ENCODE results near the gene GSN. TPM values are rescaled to one million over a fixed set of nuclear protein-coding genes. Genes with fewer than 3 reads are reported as not detected.

GSN gene
- polyA plus RNA-seq, 3 donors: 67.4 to 187 (median 95.8) TPM

- peaks cover 4% of the 10 kb centered on the region for H4K20me1 ChIP-seq (ENCODE audit: insufficient read depth, low read length)
- H3K4me2 ChIP-seq (replicated peaks; ENCODE audit: extremely low read depth, low read length, poor library complexity, severe bottlenecking): no peak overlapping the region
- 89% methylated on average over 3 of the region's 4 CpGs for WGBS (ENCODE audit: insufficient coverage)
- no peaks in the 10 kb centered on the region for H3K27me3 ChIP-seq (ENCODE audit: control insufficient read depth in 2 of 2, insufficient read depth in 2 of 2, low read length in 2 of 2)
- no peak for DNase-seq
- H3K9ac ChIP-seq (ENCODE audit: insufficient read depth, low read length, poor library complexity, severe bottlenecking): no peak overlapping the region
- intact Hi-C loops (cut with micrococcal nuclease): no loop called here
- H3K27ac ChIP-seq (ENCODE audit: low read depth in 1 of 2, low read length in 2 of 2): no peak overlapping the region
- Mint-ChIP-seq H3K27me3 (ENCODE audit: low read depth in 3 of 3) (peaks cover 0 to 3% (median 0%) of the 10 kb centered on the region in 3 donors), H3K4me3 (no peak overlapping the region), H3K27ac (no peak overlapping the region), H3K36me3 (peaks cover 71 to 72% of the 10 kb centered on the region in 2 donors), H3K4me1 (no peaks in the 10 kb centered on the region), H3K9me3 (no peaks in the 10 kb centered on the region)
- no peak overlapping the region for H3K4me3 ChIP-seq (replicated peaks in 1 of 3; ENCODE audit: low read depth in 2 of 3, low read length in 3 of 3)
- H3K4me1 ChIP-seq (ENCODE audit: control insufficient read depth in 1 of 2, insufficient read depth in 2 of 2, low read length in 2 of 2): no peaks in the 10 kb centered on the region
- H2AFZ ChIP-seq (ENCODE audit: insufficient read depth, low read depth, low read length, poor library complexity, severe bottlenecking): no peak overlapping the region
- H3K36me3 ChIP-seq (replicated peaks in 1 of 2; ENCODE audit: control insufficient read depth in 1 of 2, insufficient read depth in 2 of 2, low read length in 2 of 2): peaks cover 52 to 90% of the 10 kb centered on the region in 2 donors
- no peaks in the 10 kb centered on the region for H3K79me2 ChIP-seq (ENCODE audit: insufficient read depth, low read length)
- TF ChIP-seq CTCF (IDR thresholded peaks at IDR 0.05): no peak
- H3K9me3 ChIP-seq (replicated peaks in 1 of 2; ENCODE audit: control insufficient read depth in 1 of 2, insufficient read depth in 1 of 2, low read length in 2 of 2): no peaks in the 10 kb centered on the region
Observed at GRCh38 chr9:121344184-121344583, 76.2 kb downstream of the GSN start.

GRCh38 chr9:121345070-121345469 lies 77.1 kb downstream of the GSN start:
- no peaks in the 10 kb centered on the region for H3K4me1 Mint-ChIP-seq
- H3K36me3 ChIP-seq (replicated peaks in 1 of 2; ENCODE audit: control insufficient read depth in 1 of 2, insufficient read depth in 2 of 2, low read length in 2 of 2): peaks cover 52 to 94% of the 10 kb centered on the region in 2 donors
- no peaks in the 10 kb centered on the region for H3K9me3 Mint-ChIP-seq
- H4K20me1 ChIP-seq (ENCODE audit: insufficient read depth, low read length): peaks cover 4% of the 10 kb centered on the region
- no peak for TF ChIP-seq CTCF (IDR thresholded peaks at IDR 0.05)
- H3K27ac ChIP-seq (ENCODE audit: low read depth in 1 of 2, low read length in 2 of 2): no peak overlapping the region
- WGBS (ENCODE audit: insufficient coverage): no CpG with 5 or more reads among the region's 3 CpGs
- peaks cover 0 to 3% (median 0%) of the 10 kb centered on the region in 3 donors for H3K27me3 Mint-ChIP-seq (ENCODE audit: low read depth in 3 of 3)
- H3K27ac Mint-ChIP-seq: no peak overlapping the region
- no peak overlapping the region for H3K9ac ChIP-seq (ENCODE audit: insufficient read depth, low read length, poor library complexity, severe bottlenecking)
- no peak for DNase-seq
- no peak overlapping the region for H3K4me2 ChIP-seq (replicated peaks; ENCODE audit: extremely low read depth, low read length, poor library complexity, severe bottlenecking)
- H3K36me3 Mint-ChIP-seq: peaks cover 71 to 72% of the 10 kb centered on the region in 2 donors
- no peaks in the 10 kb centered on the region for H3K9me3 ChIP-seq (replicated peaks in 1 of 2; ENCODE audit: control insufficient read depth in 1 of 2, insufficient read depth in 1 of 2, low read length in 2 of 2)
- H3K4me3 Mint-ChIP-seq: no peak overlapping the region
- no peaks in the 10 kb centered on the region for H3K27me3 ChIP-seq (ENCODE audit: control insufficient read depth in 2 of 2, insufficient read depth in 2 of 2, low read length in 2 of 2)
- H2AFZ ChIP-seq (ENCODE audit: insufficient read depth, low read depth, low read length, poor library complexity, severe bottlenecking): no peak overlapping the region
- no peaks in the 10 kb centered on the region for H3K4me1 ChIP-seq (ENCODE audit: control insufficient read depth in 1 of 2, insufficient read depth in 2 of 2, low read length in 2 of 2)
- H3K79me2 ChIP-seq (ENCODE audit: insufficient read depth, low read length): no peaks in the 10 kb centered on the region
- intact Hi-C loops (cut with micrococcal nuclease): no loop called here
- H3K4me3 ChIP-seq (replicated peaks in 1 of 3; ENCODE audit: low read depth in 2 of 3, low read length in 3 of 3): no peak overlapping the region

Data from CD14-positive monocyte (primary cell).